Cardiac septum (tissue), 1 donor: ENCODE measurements around the gene ALDH3B1. TPM values are rescaled to one million over a fixed set of nuclear protein-coding genes. Genes with fewer than 3 reads are reported as not detected.

Source experiments
- DNase-seq: peaks from one replicate; pipeline ENCODE4 v3.0.0-alpha.2; 2020; ENCODE audit warnings: low spot score
- intact Hi-C: fragments of 100-400 bp; cut with DNase I; formaldehyde crosslinking; loops from one replicate; pipeline ENCODE4 v1.14.0; 2022
- total RNA-seq: library from RNA; stranded (reverse); fragmentation: NEBNext Ultra II Directional; extraction: Animal tissue kit (Norgen Biotek cat#: 25700); gene quantifications from one replicate; pipeline ENCODE4 v1.2.1, GENCODE V29; 2021
- donor health status: DM: no; HTN: no; CAD: no.

ALDH3B1 gene
- total RNA-seq, 1 donor from 2014 or later: 5.1 TPM

GRCh38 chr11:68011051-68011943 lies 1.2 kb downstream of the ALDH3B1 start:
- intact Hi-C loops: loop anchor here (10.0 kb wide), 1 partner anchor 194 kb away; no protein-coding TSS in a partner anchor
- DNase-seq: no peak

DNA sequence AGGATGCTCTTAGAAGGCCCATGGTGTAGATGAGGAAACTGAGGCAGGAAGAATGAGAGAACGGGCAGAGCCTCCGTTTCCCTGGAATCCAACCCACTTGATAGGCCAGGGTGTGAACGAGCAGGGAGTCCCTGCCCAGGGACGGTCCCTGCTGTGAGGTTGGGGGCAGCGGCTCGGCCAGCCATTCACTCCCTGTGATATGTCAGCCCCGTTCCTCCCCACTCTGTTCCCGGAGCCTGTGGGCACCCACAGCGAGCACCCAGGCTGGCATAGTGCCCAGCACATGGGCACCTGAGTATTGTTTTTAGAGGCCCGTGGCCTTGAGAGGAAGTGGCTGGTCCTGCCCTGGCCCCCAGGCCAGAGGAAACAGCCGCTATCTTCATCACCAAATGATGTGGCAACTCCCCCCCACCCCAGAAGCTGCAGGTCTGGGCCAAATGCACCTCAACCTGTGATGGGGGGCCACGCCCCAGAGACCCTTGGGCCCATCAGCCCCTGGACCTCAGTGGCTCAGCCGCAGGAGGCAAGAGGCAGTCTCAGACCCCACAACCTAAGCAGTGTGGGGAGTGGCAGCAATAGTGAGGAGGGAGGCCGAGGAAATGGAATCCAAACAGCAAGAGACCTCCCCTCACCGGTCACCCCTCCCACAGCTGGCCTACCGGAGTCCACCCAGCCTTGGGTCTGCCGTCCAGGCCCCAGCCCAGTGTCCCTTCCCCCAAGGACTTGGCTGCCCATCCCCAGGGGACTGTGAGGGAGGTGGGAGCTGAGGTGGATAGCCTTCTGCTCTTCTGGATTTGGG lies 2.1 kb downstream of the ALDH3B1 start:
- intact Hi-C loops: loop anchor here (10.0 kb wide), 1 partner anchor 193 kb away; no protein-coding TSS in a partner anchor
- DNase-seq: no peak

DNA sequence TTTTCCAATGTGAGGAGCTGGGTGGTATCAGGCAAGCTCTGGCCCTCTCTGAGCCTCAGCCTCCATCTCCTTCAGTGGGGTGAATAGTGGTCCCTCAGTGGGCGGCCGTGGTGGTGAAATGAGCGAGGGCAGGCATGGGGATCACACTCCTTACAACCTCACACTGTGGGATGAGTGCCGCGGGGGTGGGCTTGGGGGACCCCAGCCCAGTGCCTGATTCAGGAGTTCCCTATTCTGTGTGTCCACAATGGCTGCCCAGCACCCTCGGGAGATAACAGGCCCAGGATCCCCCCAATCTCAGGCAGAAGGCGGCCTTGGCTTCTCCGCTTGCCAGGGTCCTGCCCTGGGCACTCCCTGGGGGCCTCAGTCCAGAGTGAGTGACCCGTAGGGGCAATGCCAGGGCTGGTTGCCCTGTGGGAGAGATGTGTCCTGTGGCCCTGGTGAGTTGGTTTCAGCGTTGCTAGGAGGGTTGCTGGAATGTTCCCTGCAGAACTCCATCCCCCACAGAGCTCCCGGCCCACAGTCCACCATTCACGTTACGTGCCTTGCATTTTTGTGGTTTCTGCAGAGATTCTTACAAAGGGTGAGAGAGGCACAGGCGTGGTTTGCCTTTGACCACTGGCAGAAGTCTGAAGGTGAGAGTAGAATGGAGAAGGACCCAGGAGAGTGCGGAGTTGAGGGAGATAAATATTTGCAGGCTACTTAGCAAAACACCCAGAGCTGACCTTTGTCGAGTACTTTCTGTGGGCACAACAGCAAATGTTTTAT lies 2.9 kb downstream of the ALDH3B1 start:
- intact Hi-C loops: loop anchor here (10.0 kb wide), 1 partner anchor 192 kb away; no protein-coding TSS in a partner anchor

GRCh38 chr11:68013611-68014156 lies 3.6 kb downstream of the ALDH3B1 start:
- DNase-seq: no peak
- intact Hi-C loops: loop anchor here (10.0 kb wide), 1 partner anchor 191 kb away; no protein-coding TSS in a partner anchor

More for the DNA sequence above, 2.9 kb downstream of the ALDH3B1 start:
- DNase-seq: no peak

DNA sequence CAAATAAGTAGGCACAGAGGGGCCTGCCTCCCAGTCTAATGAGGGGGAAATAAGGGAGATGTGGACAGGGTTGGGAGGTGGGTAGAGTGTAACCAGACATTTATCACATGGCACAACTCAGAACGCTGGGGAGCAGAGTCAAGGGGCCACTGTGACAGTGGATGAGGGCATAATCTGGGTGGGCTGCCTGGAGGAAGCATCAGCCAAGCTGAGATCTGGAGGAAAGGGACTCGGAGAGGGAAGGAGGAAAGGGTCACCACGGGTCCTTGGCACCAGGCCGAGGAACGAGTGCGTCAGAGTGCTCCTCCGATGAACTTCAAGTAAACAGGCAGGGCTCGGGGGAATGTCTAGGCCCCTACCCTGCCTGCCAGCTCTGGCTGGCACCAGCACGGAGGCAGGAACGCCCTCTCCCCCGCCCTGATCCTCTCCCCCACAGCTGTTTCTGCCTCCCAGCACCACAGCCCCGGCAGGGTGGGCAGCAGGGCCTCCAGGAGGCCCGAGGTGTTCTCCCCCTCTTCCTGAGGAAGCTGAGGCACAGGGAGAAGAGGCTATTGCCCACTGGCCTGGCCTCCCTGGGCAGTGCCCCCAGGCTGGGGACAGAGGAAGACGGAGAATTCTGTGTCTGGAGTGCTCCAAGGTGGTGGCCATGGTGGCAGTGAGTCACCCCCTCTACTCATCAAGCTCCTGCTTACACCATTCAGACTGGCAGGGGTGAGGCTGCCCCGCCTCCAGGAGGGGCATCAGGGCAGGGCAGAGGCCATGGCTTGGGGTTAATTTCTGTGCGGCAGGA lies 4.2 kb downstream of the ALDH3B1 start:
- intact Hi-C loops: loop anchor here (10.0 kb wide), 1 partner anchor 190 kb away; no protein-coding TSS in a partner anchor

GRCh38 chr11:68014947-68015447 lies 4.9 kb downstream of the ALDH3B1 start:
- no peak for DNase-seq
- intact Hi-C loops: loop anchor here (10.0 kb wide), 1 partner anchor 190 kb away; no protein-coding TSS in a partner anchor

More for the DNA sequence above, 4.2 kb downstream of the ALDH3B1 start:
- DNase-seq: no peak

DNA sequence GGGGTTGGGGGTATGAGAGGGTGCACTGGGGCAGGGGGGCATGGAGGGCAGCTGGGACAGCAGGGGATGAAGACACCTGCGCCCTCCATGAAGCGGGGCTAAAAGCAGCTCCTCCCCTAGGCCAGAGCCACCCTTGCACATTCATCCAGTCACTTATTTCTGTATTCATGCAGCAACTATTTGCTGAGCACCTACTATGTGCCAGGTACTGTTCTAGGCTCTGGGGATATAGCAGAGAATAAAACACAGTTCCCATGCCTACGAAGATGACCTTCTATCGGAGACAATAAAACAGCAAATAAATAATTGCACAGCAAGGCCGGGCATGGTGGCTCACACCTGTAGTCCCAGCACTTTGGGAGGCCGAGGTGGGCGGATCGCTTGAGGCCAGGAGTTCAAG lies 5.3 kb downstream of the ALDH3B1 start:
- intact Hi-C loops: loop anchor here (10.0 kb wide), 1 partner anchor 189 kb away; no protein-coding TSS in a partner anchor

DNA sequence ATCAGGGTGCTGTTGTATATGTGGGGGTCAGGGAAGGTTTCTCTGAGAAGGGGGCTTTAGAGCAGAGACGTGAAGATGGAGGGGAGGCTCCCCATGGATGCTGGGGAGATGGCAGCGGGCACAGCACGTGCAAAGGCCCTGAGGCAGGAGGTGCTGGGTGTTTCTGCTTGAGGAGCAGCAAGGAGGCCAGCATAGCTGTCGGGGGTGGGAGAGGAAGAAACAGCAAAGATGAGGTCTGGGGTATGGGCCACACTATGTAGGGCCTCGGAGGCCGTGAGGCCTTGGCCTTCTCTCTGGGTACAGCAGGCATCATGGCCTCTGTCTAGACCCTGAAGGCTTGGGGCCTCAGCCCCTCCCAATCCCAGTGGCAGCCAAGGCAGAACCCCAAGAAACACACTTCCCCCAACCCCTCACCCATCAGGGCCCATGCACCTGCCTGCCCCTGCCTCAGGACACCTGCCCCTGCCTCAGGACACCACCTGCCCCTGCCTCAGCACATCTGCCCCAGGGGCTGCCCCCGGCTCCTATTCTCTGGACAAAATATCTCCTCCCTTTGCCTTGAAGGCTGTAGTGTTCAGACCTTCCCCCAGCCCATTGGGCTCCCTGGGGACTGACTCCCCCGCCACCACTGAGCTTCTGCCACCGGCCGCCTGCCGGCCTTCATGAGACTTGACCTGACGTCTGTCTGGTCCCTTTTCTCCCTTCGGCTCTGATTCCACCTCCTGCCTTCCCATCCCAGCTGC lies 6.2 kb downstream of the ALDH3B1 start:
- intact Hi-C loops: loop anchor here (10.0 kb wide), 1 partner anchor 188 kb away; no protein-coding TSS in a partner anchor
- DNase-seq: no peak

More for the DNA sequence above, 5.3 kb downstream of the ALDH3B1 start:
- DNase-seq: no peak

DNA sequence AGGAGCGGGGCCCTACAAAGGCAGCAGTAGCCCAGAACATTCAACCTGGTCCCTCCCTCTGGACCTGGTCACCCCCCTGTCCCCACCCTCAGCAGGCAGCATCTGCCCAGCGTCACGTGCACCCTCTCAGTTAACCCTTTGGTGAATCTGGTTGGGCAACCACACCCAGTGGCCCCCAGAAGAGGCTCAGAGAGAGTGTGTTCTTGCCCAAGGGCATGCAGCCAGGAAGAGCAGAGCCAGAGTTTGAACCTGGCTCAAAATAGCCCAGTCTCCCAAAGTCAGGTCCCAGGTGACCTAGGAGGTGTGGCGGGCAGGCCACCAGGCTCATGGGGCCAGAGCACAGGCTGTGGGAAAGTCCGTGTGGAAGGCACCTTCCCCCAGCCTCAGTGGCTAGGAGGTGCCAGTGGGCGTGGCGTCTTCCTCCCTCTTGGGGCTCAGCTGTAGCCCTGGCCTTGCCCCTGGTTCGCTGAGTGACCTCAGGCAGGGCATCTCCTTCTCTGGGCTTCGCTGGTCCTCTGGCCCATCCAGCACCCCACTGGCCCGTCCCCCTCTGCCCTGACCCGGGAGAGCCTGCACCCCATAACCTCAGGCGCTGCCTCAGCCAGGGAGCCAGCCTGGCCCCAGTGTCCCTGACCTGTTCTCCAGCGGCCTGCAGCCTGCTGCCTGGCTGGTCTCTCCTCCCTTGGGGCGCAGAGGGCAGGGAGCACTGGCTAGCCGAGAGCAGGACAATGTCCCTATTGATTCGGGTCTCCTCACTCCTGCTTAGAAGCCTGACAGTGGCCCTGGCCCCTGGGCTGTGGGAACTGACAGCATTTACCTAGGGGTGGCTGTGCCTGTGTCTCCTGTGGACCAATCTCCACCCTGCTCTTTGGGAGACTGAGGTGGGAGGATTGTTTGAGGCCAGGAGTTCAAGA lies 7.0 kb downstream of the ALDH3B1 start:
- intact Hi-C loops: loop anchor here (10.0 kb wide), 1 partner anchor 188 kb away; no protein-coding TSS in a partner anchor
- no peak for DNase-seq

GRCh38 chr11:68017980-68018729 lies 8.0 kb downstream of the ALDH3B1 start:
- no peak for DNase-seq
- intact Hi-C loops: loop anchor here (10.0 kb wide), 1 partner anchor 187 kb away; no protein-coding TSS in a partner anchor

DNA sequence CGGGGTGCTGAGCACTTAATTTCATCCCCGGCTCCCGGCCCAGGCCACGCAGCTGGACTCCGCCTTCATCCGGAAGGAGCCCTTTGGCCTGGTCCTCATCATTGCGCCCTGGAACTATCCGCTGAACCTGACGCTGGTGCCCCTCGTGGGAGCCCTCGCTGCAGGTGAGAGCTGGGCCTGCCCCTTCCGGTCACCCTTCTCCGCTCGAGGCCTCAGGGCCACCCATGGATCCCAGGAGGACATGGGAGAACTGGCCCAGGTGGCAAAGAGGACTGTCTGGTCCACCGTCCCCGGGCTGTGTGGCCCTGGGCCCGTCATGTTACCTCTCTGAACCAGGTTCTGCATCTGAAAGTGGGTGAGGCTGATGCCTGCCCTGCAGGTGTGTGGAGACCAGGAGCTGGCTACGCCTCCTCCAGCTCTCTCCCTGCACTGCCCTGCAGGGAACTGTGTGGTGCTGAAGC lies 8.6 kb downstream of the ALDH3B1 start:
- intact Hi-C loops: loop anchor here (10.0 kb wide), 1 partner anchor 186 kb away; no protein-coding TSS in a partner anchor

GRCh38 chr11:68019486-68019885 lies 9.4 kb downstream of the ALDH3B1 start:
- intact Hi-C loops: loop anchor here (10.0 kb wide), 1 partner anchor 185 kb away; no protein-coding TSS in a partner anchor
- no peak for DNase-seq

More for the DNA sequence above, 8.6 kb downstream of the ALDH3B1 start:
- no peak for DNase-seq

DNA sequence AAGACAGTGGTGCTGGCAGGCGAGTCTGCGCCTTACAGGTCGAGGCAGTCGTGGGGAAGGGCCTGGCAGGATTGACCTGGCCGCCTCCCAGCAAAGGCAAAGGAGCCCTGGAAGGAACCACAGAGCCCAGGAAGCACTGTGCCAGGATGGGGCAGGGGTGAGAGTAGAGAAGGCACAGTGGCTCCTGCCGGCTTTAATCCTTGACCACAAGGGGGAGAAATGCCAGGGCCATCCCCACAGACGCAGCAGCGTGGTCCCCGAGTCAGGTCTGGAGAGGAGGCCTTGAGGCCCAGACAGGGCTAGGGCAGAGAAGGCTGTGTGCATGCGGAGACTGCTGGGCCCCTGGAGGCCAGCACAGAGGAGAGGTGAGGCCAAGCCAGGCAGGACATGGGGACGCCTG lies 10.4 kb downstream of the ALDH3B1 start:
- intact Hi-C loops: no loop called here
- DNase-seq: no peak

DNA sequence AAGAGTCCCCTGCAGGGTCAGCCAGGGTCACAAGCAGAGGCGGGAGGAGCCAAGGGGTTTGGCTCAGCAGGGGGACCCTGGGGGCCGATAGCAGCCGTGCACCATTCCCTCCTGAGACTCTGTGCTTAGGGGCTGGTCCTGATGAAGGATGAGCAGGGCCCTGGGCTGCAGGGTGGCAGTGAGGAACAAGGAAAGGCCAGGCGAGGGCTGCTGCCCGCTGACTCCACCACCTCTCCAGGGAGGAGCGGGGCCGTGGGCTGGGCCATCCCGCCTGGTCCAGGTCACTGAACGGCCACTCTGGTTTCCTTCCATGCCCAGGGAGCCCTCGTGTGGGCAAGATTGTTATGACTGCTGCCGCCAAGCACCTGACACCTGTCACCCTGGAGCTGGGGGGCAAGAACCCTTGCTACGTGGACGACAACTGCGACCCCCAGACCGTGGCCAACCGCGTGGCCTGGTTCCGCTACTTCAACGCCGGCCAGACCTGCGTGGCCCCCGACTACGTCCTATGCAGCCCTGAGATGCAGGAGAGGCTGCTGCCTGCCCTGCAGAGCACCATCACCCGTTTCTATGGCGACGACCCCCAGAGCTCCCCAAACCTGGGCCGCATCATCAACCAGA lies 11.2 kb downstream of the ALDH3B1 start:
- intact Hi-C loops: no loop called here
- DNase-seq: no peak

DNA sequence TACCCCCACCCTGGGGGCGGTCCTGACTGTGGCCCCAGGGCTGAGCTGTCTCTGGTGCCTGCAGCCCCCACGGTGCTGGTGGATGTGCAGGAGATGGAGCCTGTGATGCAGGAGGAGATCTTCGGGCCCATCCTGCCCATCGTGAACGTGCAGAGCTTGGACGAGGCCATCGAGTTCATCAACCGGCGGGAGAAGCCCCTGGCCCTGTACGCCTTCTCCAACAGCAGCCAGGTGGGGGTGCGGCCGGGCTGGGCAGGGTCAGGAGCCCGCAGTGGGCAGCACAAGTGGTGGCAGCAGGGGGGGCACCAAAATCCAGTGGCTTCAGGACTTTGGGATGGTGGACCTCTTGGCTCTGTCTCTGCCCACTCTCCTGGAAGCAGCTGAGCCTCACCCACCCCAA lies 12.4 kb downstream of the ALDH3B1 start:
- no peak for DNase-seq
- intact Hi-C loops: no loop called here
